ENCODE measurements around the gene PDPR. TPM values are rescaled to one million over a fixed set of nuclear protein-coding genes. Genes with fewer than 3 reads are reported as not detected.
"Not testable (repeated sequence)": the region's sequence is repeated elsewhere in the genome, so short reads cannot be mapped to it uniquely, and the experiment has no call there.

The PDPR gene
- total RNA-seq, 1 experiment from 2014 or later: 28.5 TPM

- H4K20me1 ChIP-seq (ENCODE audit: insufficient read depth): no peaks in the 10 kb centered on the region
- no peak overlapping the region for H2AFZ ChIP-seq (ENCODE audit: low read depth, low read length, poor library complexity, severe bottlenecking)
- BruUV-seq (replicated peaks): no TSS peak
- peak overlapping the region; percentile 27; the same call in 1 of the 2 replicates for H3K4me2 ChIP-seq (ENCODE audit: low read length)
- TF ChIP-seq POLR2A (IDR thresholded peaks at IDR 0.05; ENCODE audit: borderline replicate concordance, extremely low read depth, insufficient read depth, insufficient read length) (no peak), SRF (IDR thresholded peaks at IDR 0.05; ENCODE audit: low read depth) (no peak), EGR1 (IDR thresholded peaks at IDR 0.05; ENCODE audit: low read depth) (no peak), RAD21 (IDR thresholded peaks at IDR 0.05; ENCODE audit: low read depth) (no peak), JUND (IDR thresholded peaks at IDR 0.05) (no peak), ATF3 (IDR thresholded peaks at IDR 0.05) (no peak), FOSL1 (IDR thresholded peaks at IDR 0.05; ENCODE audit: low read depth) (no peak), ZNF274 (IDR thresholded peaks at IDR 0.05; ENCODE audit: low read depth, low read length) (no peak), SP1 (IDR thresholded peaks at IDR 0.05; ENCODE audit: low read depth) (no peak), TCF7L2 (IDR thresholded peaks at IDR 0.05; ENCODE audit: borderline replicate concordance, extremely low read depth, insufficient read depth, insufficient read length) (no peak), CBX3 (IDR thresholded peaks at IDR 0.05; ENCODE audit: low read depth) (no peak), ELF1 (IDR thresholded peaks at IDR 0.05; ENCODE audit: borderline replicate concordance, low read depth) (no peak), MAX (IDR thresholded peaks at IDR 0.05) (no peak), SIN3A (IDR thresholded peaks at IDR 0.05; ENCODE audit: low read depth) (no peak), ZFX (IDR thresholded peaks at IDR 0.05) (no peak), CTCF (IDR thresholded peaks at IDR 0.05 in 2 of 3, conservative IDR thresholded peaks at IDR 0.05 in 1 of 3; ENCODE audit: borderline replicate concordance in 1 of 3, insufficient read depth in 1 of 3, low read depth in 2 of 3, low read length in 2 of 3) (no peak)
- ChIA-PET POLR2A (no interaction called here), RAD21 (ENCODE audit: low non-redundant PET in 1 of 2, low total read pairs in 2 of 2, uncharacterized antibody in 2 of 2, unreplicated experiment in 2 of 2) (no interaction called here), CTCF (no interaction called here)
- no peaks in the 10 kb centered on the region for H3K9me2 ChIP-seq (ENCODE audit: insufficient read depth)
- DNase-seq (ENCODE audit: low read depth, low spot score) (no peak), ATAC-seq (peak; percentile 7; the same call in 1 of the 2 replicates)
- peaks cover 22 to 43% of the 10 kb centered on the region in 2 experiments; a peak in 3 of 4 replicates for H3K36me3 ChIP-seq (ENCODE audit: control insufficient read depth in 1 of 2, insufficient read depth in 2 of 2, low read length in 2 of 2)
- no peak overlapping the region for H3K27ac ChIP-seq (ENCODE audit: low read depth, low read length)
- no peak overlapping the region for H3K9ac ChIP-seq (ENCODE audit: low read length)
- H3K79me2 ChIP-seq (ENCODE audit: insufficient read depth, low read length): no peaks in the 10 kb centered on the region
- H3K4me1 ChIP-seq (ENCODE audit: control insufficient read depth in 1 of 2, insufficient read depth in 2 of 2, low read length in 2 of 2): peaks cover 0 to 16% of the 10 kb centered on the region in 2 experiments; a peak in 2 of 4 replicates
- intact Hi-C loops (cut with micrococcal nuclease): no loop called here
- H3K9me3 ChIP-seq (ENCODE audit: control insufficient read depth in 1 of 2, insufficient read depth in 1 of 2, low read depth in 1 of 2, low read length in 2 of 2): no peaks in the 10 kb centered on the region
- no peaks in the 10 kb centered on the region for H3K27me3 ChIP-seq (ENCODE audit: insufficient read depth, low read length)
- H3K4me3 ChIP-seq (replicated peaks in 1 of 2; ENCODE audit: low read depth in 1 of 2, low read length in 2 of 2): no peak overlapping the region
Observed at GRCh38 chr16:70152578-70153302, 38.6 kb downstream of the PDPR start.

- CTCF ChIA-PET: not testable (repeated sequence)
Observed at GRCh38 chr16:70154736-70155135, 40.6 kb downstream of the PDPR start.

More at GRCh38 chr16:70154736-70155135, 40.6 kb downstream of the PDPR start:
- H2AFZ ChIP-seq (ENCODE audit: low read depth, low read length, poor library complexity, severe bottlenecking); H3K27ac ChIP-seq (ENCODE audit: low read depth, low read length); intact Hi-C loops (cut with micrococcal nuclease); H3K79me2 ChIP-seq (ENCODE audit: insufficient read depth, low read length); POLR2A ChIA-PET; H3K4me2 ChIP-seq (ENCODE audit: low read length); H3K9ac ChIP-seq (ENCODE audit: low read length); H3K9me3 ChIP-seq (ENCODE audit: control insufficient read depth in 1 of 2, insufficient read depth in 1 of 2, low read depth in 1 of 2, low read length in 2 of 2); ATAC-seq; H3K9me2 ChIP-seq (ENCODE audit: insufficient read depth); RAD21 ChIA-PET (ENCODE audit: low non-redundant PET in 1 of 2, low total read pairs in 2 of 2, uncharacterized antibody in 2 of 2, unreplicated experiment in 2 of 2); H4K20me1 ChIP-seq (ENCODE audit: insufficient read depth); H3K4me3 ChIP-seq (replicated peaks in 1 of 2; ENCODE audit: low read depth in 1 of 2, low read length in 2 of 2); H3K27me3 ChIP-seq (ENCODE audit: insufficient read depth, low read length); DNase-seq (ENCODE audit: low read depth, low spot score); BruUV-seq (replicated peaks): not testable (repeated sequence)
- peaks cover 0 to 16% of the 10 kb centered on the region in 2 experiments; a peak in 2 of 4 replicates for H3K4me1 ChIP-seq (ENCODE audit: control insufficient read depth in 1 of 2, insufficient read depth in 2 of 2, low read length in 2 of 2)
- H3K36me3 ChIP-seq (ENCODE audit: control insufficient read depth in 1 of 2, insufficient read depth in 2 of 2, low read length in 2 of 2): peaks cover 39 to 44% of the 10 kb centered on the region in 2 experiments; a peak in 3 of 4 replicates

All from HCT116 (cell line).